ENCODE data around the gene SERINC5.
"Not testable (repeated sequence)": the region's sequence is repeated elsewhere in the genome, so short reads cannot be mapped to it uniquely, and the experiment has no call there.

Gene SERINC5

DNA sequence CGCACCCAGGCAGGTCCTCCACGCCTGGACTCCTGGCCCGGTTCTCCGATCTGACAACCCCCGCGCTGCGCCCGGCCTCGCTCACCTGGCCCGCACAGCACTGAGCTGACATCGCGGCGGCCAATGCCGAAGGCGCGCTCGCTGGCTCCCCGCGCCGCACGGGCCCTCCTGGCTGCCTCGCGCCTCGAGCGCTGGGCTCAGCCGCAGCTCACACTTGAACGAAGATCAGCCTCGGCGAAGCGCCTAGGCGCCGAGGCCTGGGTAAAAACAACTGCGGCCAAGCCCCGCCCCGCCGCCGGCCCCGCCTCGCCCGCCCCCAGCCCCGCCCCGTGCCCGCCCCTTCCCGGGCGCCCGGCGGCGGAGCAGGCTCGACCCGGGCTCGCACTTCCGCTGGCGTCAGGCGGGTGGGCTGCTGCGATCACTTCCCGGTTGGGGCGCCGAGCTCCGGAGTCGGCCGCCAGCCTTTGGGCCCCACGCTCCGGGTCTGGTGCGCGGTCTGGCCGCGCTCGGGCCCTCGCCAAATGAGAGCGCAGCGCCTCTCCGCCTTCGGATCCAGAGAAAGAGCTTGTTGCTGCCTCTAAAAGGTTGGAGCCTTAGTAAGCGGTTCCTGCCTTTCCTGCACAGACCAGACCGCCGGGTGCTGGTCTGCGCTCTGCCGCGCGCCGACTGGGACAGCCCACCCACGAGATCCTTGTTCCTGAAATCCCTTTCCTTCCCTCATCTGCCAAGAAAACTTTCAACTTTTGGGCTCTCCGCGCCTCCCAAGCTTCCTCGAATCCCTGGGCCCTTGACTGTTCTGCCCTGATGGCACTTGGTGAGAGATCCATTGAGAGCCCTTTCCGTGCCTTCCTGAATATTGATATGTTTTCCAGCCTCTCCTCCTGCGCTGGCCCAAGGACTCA is at the start of gene SERINC5:
Gene SERINC5, minus strand, starts transcription at position 238 of the 902 bp plus-strand sequence. Its CDS starts 126 bp downstream, at position 112.
- peak; percentile 88 for DNase-seq (ENCODE audit: low spot score)

DNA sequence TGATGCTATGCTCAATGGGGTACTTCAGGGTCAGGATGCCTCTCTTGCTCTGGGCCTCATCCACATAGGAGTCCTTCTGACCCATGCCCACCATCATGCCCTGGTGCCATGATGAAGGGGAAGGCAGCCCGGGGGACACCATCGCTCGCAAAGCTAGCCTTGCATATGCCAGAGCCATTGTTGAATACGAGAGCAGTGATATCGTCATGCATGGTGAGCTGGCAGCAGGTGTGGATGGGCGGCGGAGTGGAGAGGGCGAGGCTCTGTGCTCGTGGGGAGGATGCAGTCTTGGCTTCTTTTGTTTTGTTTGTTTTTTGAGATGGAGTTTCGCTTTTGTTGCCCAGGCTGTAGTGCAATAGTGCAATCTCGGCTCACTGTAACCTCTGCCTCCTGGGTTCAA is 46.8 kb upstream of the SERINC5 start:
- no peak for DNase-seq (ENCODE audit: low spot score)

DNA sequence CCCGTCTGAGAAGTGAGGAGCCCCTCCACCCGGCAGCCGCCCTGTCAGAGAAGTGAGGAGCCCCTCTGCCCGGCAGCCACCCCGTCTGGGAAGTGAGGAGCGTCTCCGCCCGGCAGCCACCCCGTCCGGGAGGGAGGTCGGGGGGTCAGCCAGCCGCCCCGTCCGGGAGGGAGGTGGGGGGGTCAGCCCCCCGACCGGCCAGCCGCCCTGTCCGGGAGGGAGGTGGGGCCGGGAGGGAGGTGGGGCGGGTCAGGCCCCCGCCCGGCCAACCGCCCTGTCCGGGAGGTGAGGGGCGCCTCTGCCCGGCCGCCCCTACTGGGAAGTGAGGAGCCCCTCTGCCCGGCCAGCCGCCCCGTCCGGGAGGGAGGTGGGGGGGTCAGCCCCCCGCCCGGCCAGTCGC is 45.5 kb upstream of the SERINC5 start:
- not testable (repeated sequence) for DNase-seq (ENCODE audit: low spot score)

DNA sequence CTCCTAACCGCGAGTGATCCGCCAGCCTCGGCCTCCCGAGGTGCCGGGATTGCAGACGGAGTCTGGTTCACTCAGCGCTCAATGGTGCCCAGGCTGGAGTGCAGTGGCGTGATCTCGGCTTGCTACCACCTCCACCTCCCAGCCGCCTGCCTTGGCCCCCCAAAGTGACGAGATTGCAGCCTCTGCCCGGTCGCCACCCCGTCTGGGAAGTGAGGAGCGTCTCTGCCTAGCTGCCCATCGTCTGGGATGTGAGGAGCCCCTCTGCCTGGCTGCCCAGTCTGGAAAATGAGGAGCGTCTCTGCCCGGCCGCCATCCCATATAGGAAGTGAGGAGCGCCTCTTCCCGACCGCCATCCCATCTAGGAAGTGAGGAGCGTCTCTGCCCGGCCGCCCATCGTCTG is 44.9 kb upstream of the SERINC5 start:
- not testable (repeated sequence) for DNase-seq (ENCODE audit: low spot score)

DNA sequence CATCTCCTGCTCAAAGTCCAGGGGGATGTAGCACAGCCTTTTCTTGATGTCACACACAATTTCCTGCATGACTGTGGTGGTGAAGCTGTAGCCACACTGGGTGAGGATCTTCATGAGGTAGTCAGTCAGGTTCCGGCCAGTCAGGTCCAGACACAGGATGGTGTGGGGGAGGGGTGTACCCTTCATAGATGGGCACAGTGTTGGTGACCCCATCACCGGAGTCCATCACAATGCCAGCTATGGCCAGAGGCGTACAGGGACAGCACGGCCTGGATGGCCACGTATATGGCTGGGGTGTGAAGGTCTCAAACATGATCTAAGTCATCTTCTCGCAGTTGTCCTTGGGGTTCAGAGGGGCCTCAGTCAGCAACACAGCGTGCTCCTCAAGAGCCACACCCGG is 44.3 kb upstream of the SERINC5 start:
- no peak for DNase-seq (ENCODE audit: low spot score)

DNA sequence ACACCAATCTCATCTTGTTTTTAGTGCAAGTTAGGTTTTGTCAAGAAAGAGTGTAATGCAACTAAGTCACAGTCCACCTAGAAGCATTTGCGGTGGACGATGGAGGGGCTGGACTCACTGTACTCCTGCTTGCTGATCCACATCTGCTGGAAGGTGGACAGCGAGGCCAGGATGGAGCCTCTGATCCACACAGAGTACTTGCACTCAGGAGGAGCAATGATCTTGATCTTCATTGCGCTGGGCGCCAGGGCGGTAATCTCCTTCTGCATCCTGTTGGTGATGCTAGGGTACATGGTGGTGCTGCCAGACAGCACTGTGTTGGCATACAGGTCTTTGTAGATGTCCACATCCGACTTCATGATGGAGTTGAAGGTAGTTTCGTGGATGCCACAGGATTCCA is 43.8 kb upstream of the SERINC5 start:
- no peak for DNase-seq (ENCODE audit: low spot score)

DNA sequence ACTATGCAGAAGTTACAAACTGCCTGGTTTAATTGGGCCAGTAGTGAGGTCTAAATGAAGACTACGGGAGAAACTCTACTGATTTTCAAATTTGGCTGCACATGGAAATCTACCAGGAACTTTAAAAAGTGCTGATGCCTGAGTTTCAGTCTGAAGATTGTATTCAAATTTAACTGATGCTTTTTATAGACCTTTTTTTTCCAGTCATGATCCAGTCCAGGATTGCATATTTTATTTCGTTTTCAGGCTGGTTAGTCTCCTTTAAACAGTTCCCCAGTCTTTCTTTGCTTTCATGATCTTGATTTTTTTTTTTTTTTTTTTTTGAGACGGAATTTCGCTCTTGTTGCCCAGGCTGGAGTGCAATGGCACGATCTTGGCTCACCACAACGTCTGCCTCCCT is 40.3 kb upstream of the SERINC5 start:
- no peak for DNase-seq (ENCODE audit: low spot score)

DNA sequence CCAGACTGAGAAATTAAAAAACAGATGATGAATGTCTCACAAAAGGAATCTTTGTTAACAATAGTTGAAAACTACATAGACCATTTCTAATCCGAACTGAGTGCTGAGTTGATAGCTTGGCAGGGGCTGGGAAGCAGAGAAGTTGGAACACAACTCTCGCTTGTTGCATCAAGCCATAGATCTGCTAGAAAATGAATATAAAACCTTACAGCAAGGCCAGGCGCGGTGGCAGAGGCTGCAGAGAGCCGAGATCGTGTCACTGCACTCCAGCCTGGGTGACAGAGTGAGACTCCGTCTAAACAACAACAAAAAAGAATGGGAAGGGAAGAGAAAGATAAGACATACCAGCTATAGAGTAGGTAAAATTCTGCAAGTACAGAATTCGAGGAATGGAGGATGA is 35.9 kb upstream of the SERINC5 start:
- DNase-seq (ENCODE audit: low spot score) = no peak

DNA sequence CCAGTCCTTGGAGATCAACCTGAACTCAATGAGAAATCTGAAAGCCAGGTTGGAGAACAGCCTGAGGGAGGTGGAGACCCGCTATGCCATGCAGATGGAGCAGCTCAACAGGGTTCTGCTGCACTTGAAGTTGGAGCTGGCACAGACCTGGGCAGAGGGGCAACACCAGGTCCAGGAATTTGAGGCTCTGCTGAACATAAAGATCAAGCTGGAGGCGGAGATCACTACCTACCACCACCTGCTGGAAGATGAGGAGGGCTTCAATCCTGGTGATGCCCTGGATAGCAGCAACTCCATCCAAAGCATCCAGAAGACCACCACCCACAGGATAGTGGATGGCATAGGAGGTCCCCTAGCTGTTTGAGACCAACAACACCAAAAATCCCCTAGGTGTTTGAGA is 33.5 kb upstream of the SERINC5 start:
- no peak for DNase-seq (ENCODE audit: low spot score)

DNA sequence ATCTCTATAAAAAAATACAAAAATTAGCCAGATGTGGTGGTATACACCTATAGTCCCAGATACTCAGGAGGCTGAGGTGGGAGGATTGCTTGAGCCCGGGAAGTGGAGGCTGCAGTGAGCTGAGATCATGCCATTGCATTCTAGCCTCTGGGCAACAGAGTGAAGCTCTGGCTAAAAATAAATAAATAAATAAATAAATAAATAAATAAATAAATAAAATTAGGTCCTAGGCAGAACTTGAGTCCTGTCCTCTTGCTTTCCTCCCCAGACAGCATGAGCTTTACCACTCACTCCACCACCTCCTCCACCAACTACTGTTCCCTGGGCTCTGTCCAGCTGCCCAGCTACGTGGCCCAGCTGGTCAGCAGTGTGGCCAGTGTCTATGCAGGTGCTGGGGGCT is 32.3 kb upstream of the SERINC5 start:
- no peak for DNase-seq (ENCODE audit: low spot score)

DNA sequence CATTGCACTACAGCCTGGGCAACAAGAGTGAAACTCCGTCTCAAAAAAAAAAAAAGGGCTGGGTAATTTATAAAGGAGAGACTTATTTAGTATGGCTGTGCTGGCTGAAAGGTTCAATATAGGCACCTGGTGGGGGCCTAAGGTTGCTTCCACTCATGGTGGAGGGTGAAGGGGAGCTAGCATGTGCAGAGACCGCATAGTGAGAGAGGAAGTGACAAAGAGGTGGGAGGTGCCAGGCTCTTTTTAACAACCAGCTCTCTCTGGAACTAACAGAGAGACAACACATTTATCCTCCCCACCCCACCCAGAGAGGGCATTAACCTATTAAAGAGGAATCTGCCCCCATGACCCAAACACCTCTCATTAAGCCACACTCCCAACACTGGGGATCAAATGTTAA is 28.9 kb upstream of the SERINC5 start:
- DNase-seq (ENCODE audit: low spot score) = no peak

DNA sequence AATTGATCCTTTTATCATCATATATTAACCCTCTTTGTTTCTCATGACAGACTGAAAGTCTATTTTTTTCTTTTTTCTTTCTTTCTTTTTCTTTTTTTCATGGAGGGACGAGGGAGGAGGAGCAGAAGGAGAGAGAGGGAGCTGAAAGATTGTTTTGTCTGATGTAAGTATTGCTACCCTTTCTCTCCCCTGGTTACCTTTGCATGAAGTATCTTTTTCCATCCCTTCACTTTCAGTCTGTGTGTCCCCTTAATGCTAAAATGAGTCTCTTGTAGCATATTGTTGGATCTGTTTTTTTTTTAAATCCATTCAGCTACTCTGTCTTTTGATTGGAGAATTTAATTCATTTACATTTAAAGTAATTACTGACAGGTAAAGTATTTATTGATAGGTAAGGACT is 27.5 kb upstream of the SERINC5 start:
- no peak for DNase-seq (ENCODE audit: low spot score)

DNA sequence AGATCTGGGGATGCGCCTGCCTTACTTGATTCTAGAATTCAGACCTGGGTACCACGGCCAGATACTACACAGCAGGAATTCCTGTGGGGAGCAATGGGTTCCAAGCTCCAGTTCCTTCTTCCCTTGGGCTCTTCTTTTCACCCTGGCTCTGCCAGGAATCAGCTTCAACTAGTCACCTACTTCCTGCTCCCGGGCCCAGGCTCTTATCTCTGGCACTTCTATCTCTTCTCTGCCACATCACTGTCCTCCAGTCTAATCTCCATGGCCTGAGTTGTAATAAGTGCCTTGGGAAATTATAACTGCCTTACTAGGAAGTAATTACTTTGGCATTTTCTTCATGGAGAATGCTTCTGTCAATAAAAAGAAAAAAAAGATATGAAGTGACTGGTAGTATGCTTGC is 26.2 kb upstream of the SERINC5 start:
- no peak for DNase-seq (ENCODE audit: low spot score)

DNA sequence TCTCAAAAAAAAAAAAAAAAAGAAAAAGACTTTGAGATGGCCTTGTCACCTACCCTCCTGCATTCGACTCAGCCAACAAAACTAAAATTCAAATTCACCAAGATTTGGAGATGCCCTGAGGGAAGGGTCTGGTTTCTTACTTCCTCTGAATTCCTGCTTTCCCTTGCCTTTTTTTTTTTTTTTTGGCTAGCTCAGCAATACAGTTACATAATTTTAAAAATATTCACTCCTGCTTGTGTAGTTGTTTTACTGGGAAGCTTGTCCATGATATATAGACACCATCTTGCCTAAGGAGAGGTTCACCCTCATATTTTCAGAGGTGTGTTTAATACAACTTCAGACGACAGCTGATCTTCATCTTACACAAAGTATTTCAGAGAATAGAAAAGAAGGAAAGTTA is 21.3 kb upstream of the SERINC5 start:
- no peak for DNase-seq (ENCODE audit: low spot score)

DNA sequence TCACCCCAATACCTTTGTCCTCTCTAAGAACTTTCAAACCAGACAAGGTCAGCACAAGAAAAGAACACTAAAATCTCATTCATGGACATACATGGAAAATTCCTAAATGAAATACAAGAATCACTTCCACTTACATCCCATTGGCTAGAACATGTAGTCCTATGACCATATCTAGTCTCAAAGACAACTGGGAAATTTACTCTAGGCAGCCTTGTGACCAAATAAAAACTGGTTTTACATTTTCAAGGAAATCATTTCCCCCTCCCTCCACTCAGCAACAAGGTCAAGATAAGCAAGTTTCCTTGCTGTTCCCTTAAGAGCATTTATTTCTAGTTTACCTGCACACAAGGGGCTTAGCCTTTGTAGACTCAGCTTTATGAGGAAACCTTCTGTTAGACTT is 20.3 kb upstream of the SERINC5 start:
- no peak for DNase-seq (ENCODE audit: low spot score)

DNA sequence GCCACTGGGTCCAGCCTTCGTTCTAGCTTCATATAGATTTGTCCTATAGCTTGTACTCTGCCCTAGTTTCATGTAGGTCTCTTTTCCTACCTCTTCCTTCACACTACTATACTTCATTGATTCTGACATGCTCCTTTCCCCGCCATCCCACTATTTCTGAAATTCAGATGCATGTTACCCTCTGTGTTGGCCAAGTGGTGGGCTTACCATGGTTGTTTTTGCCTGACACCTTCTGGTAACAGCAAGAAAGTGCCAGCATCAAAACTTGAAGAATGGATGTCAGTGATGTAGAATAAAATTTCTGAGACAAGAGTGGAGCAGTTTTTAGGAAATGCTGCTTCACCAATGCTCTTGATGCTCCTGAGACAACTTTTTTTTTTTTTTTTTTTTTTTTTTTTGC is 19.5 kb upstream of the SERINC5 start:
- peak; percentile 63 for DNase-seq (ENCODE audit: low spot score)

DNA sequence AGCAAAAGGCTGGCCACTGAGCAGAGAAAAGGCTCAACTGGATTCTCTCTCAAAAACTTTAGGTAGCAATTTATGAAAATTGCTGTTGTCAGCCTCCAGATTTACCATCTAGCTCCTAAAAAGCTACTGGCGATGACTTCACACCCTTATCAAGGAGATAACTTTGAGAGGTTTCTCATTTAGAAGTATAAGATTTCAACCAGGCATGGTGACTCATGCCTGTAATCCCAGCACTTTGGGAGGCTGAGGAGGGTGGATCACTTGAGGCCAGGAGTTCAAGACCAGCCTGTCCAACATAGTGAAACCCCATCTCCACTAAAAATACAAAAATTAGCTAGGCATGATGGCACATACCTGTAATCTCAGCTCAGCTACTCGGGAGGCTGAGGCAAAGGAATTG is 14.7 kb upstream of the SERINC5 start:
- DNase-seq (ENCODE audit: low spot score) = not testable (repeated sequence)

DNA sequence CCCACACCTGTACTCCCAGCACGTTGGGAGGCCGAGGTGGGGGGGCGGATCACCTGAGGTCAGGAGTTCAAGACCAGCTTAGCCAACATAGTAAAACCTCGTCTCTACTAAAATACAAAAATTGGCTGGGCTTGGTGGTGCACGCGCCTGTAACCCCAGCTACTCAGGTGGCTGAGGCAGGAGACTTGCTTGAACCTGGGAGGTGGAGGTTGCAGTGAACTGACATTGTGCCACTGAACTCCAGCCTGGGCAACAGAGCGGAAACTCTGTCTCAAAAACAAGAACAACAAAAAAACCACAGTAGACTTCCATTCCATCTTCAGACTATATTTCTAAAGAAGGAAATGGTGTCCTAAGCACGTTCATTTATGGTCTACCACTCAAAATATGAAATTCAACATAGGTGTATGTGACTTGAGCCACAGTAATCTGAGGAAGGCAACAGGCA is 14.2 kb upstream of the SERINC5 start:
- no peak for DNase-seq (ENCODE audit: low spot score)

DNA sequence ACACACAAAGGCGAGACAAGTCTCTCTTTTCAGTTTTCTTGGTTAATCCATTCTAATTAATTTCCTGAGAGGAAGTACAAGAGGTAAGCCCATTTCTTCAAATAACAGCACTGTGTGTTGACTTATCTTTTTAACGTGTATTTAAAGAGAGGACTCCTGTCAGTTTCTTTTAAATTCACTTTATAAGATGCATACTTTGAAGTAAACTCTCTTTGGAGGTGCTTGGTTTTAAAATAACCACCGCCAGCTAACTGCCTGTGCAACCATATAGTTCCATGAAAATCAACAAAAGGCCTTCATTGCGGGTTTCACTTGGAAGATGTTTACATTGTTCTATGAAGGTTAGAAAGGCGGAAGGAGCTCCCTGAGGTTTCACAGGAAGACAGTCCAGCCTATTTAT is 13.1 kb upstream of the SERINC5 start:
- no peak for DNase-seq (ENCODE audit: low spot score)

DNA sequence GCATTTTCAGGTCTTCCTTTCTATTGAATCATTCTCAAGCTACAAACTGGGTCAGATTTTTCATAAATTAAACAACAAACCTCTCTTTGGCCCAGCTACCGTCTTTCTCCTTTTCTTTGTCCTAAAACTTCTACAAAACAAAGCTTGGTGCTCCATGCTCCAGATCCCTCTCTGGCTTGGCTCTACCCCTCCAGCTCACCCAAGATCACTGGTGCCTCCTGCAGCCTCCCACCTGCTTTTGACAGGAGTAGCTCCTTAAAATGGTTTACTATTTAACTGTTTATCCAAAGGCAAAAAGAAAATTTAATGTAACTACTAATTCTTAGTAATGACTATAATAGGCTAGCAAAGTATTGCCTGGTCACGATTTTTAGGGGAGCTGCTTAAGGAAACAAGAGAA is 10.7 kb upstream of the SERINC5 start:
- DNase-seq (ENCODE audit: low spot score) = no peak

DNA sequence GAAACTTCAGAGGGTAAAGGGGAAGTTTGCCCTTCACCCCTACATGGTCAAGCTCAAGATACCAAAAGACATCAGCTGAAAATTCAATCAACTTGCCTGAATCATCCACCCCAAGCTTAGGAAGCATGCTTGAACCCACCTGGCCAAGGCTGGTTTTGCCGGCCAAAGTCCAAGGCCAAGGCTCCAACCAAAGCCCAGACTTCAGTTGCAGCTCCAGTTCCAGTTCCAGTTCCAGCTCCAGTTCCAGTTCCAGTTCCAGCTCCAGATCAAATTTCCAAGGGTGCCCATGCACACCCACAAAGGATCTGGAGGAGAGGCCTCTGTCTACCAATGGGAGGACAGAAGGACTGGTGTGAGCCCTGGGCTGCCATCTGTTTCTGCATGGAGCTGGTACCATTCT is 4.6 kb upstream of the SERINC5 start:
- DNase-seq (ENCODE audit: low spot score) = no peak

DNA sequence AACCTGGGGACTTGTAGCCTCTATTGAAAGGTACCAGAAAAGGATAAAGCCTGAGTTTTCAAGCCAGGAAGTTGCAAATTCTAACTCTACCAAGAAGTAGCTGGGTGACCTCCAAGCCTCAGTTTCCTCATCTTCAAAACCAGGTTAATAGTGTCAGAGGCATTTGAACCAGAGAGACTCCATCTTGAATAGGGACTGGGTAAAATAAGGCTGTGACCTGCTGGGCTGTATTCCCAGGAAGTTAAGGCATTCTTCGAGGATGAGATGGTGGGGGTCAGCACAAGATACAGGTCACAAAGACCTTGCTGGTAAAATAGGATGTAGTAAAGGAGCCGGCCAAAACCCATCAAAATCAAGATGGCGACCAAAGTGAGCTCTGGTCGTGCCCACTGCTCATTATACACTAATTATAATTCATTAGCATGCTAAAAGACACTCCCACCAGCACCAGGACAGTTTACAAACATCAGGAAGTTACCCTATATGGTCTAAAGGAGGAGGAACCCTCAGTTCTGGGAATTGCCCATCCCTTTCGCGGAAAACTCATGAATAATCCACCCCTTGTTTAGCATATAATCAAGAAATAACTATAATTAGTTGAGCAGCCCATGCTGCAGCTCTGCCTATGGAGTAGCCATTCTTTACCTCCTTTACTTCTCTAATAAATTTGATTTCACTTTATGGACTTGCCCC is 3.8 kb upstream of the SERINC5 start:
- no peak for DNase-seq (ENCODE audit: low spot score)

DNA sequence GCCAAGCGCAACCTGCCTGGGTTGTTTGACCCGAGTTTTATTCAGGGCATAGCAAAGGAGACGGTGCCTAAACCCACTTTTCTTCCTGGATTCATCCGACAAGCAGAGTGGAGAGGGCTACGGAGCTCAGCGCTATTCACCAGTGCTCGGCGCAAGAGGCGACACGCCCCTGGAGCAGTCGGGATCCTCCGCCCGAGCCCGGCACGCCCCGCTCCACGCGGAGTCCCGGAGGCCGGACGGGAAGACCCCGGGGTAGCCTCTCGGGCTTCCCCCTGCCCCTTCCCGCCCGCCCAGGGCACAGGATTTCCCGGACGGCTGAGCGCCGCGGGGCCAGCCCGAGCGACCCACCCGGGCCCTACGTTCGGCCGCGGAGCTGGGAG is 427 bp downstream of the SERINC5 start:
- DNase-seq (ENCODE audit: low spot score) = peak; percentile 77

All from hematopoietic multipotent progenitor cell treated with erythropoietin and hydrocortisone succinate and interleukin-3 and kit ligand, for 17 days (in vitro differentiated cells).